SK-N-MC (cell line): Measurements from ENCODE around the gene POC1A.

Source experiments
- EZH2 ChIP-seq: fragments of 200-600 bp; sonication (generic); IDR thresholded peaks from one replicate; pipeline ENCODE4 v1.6.1; 2017; ENCODE audit warnings: antibody characterized with exemption
- FOXP2 ChIP-seq: optimal IDR thresholded peaks from 2 replicates; pipeline ENCODE3; 2011; ENCODE audit warnings: mild to moderate bottlenecking, moderate library complexity; ENCODE audit not compliant: insufficient read depth; ENCODE audit errors: extremely low read length, control extremely low read depth
- POLR2AphosphoS5 ChIP-seq: IDR thresholded peaks from 2 replicates; pipeline ENCODE4 v1.6.1; 2012; ENCODE audit warnings: mild to moderate bottlenecking, low read depth, low read length, borderline replicate concordance

- TF ChIP-seq EZH2 (no peak), FOXP2 (no peak), POLR2AphosphoS5 (no peak)
These were observed 29.5 kb downstream of the POC1A start for GRCh38 chr3:52124766-52125165.
